Liver (tissue), 9 donors: ENCODE results near the gene CNOT10. TPM values are rescaled to one million over a fixed set of nuclear protein-coding genes. Genes with fewer than 3 reads are reported as not detected.
"Not testable (repeated sequence)": the region's sequence is repeated elsewhere in the genome, so short reads cannot be mapped to it uniquely, and the experiment has no call there.

Experiments used
- DNase-seq: peaks from one replicate; pipeline ENCODE4 v3.0.0-alpha.2; 2017; ENCODE audit warnings: low spot score
- H3K27ac ChIP-seq, 2 donors: one replicate each; pipeline ENCODE4 v1.7.0; 2013; ENCODE audit warnings: inconsistent platforms in 2 of 2, low read length in 2 of 2, control low read depth in 1 of 2, low read depth in 1 of 2, mild to moderate bottlenecking in 1 of 2
- H3K27me3 ChIP-seq, 4 donors: one replicate each; pipeline versions ENCODE4 v1.6.1 to v1.7.0; 2013; ENCODE audit warnings: low read length in 3 of 4, inconsistent platforms in 1 of 4, mild to moderate bottlenecking in 1 of 4, moderate library complexity in 1 of 4; ENCODE audit not compliant: control insufficient read depth in 4 of 4, insufficient read depth in 4 of 4
- H3K36me3 ChIP-seq, 4 donors: one replicate each; pipeline versions ENCODE4 v1.6.1 to v1.7.0; 2013; ENCODE audit warnings: low read length in 3 of 4, mild to moderate bottlenecking in 3 of 4, low read depth in 1 of 4, moderate library complexity in 1 of 4; ENCODE audit not compliant: control insufficient read depth in 4 of 4, insufficient read depth in 3 of 4
- H3K4me1 ChIP-seq, 4 donors: one replicate each; pipeline versions ENCODE4 v1.6.1 to v1.7.0; 2013; ENCODE audit warnings: low read length in 3 of 4, mild to moderate bottlenecking in 3 of 4, moderate library complexity in 1 of 4; ENCODE audit not compliant: control insufficient read depth in 4 of 4, insufficient read depth in 4 of 4
- H3K4me3 ChIP-seq, 3 donors: one replicate each; pipeline versions ENCODE4 v1.6.1 to v1.7.0; 2013; ENCODE audit warnings: low read length in 3 of 3, control low read depth in 1 of 3, low read depth in 1 of 3, mild to moderate bottlenecking in 1 of 3
- H3K9ac ChIP-seq, 2 donors: one replicate each; pipeline ENCODE4 v1.7.0; 2013; ENCODE audit warnings: low read length in 2 of 2, mild to moderate bottlenecking in 2 of 2, moderate library complexity in 2 of 2, control low read depth in 1 of 2, low read depth in 1 of 2
- H3K9me3 ChIP-seq, 4 donors: one replicate each; pipeline versions ENCODE4 v1.6.1 to v1.7.0; 2013; ENCODE audit warnings: low read length in 3 of 4; ENCODE audit not compliant: control insufficient read depth in 4 of 4
- ATF3 ChIP-seq: IDR thresholded peaks from 2 replicates; pipeline ENCODE4 v1.6.1; 2016; ENCODE audit warnings: antibody characterized with exemption
- EGR1 ChIP-seq, 2 donors: IDR thresholded peaks; 2 replicates each; pipeline ENCODE4 v1.6.1; 2016 to 2018; ENCODE audit warnings: antibody characterized with exemption in 2 of 2, low read depth in 2 of 2
- FOXA2 ChIP-seq: IDR thresholded peaks from 2 replicates; pipeline ENCODE4 v1.6.1; 2016; ENCODE audit warnings: antibody characterized with exemption
- GABPA ChIP-seq, 2 donors: IDR thresholded peaks in 1 of 2; conservative IDR thresholded peaks in 1 of 2; 2 replicates each; pipeline ENCODE4 v1.6.1; 2016; ENCODE audit warnings: antibody characterized with exemption in 2 of 2, mild to moderate bottlenecking in 1 of 2, moderate library complexity in 1 of 2
- HNF4A ChIP-seq, 2 donors: conservative IDR thresholded peaks; 2 replicates each; pipeline ENCODE4 v1.6.1; 2016; ENCODE audit warnings: antibody characterized with exemption in 2 of 2, mild to moderate bottlenecking in 2 of 2
- MAX ChIP-seq: IDR thresholded peaks from 2 replicates; pipeline ENCODE4 v1.6.1; 2016; ENCODE audit warnings: antibody characterized with exemption
- NR2F2 ChIP-seq: IDR thresholded peaks from 2 replicates; pipeline ENCODE4 v1.6.1; 2016; ENCODE audit warnings: antibody characterized with exemption
- RAD21 ChIP-seq, 2 donors: IDR thresholded peaks; 2 replicates each; pipeline ENCODE4 v1.6.1; 2016; ENCODE audit warnings: antibody characterized with exemption in 2 of 2, mild to moderate bottlenecking in 2 of 2
- REST ChIP-seq: IDR thresholded peaks from 2 replicates; pipeline ENCODE4 v1.6.1; 2016; ENCODE audit warnings: antibody characterized with exemption, mild to moderate bottlenecking
- RXRA ChIP-seq, 2 donors: IDR thresholded peaks; 2 replicates each; pipeline ENCODE4 v1.6.1; 2017 to 2018; ENCODE audit warnings: antibody characterized with exemption in 2 of 2, mild to moderate bottlenecking in 1 of 2
- SP1 ChIP-seq: IDR thresholded peaks from 2 replicates; pipeline ENCODE4 v1.6.1; 2018; ENCODE audit warnings: antibody characterized with exemption, mild to moderate bottlenecking
- TAF1 ChIP-seq: conservative IDR thresholded peaks from 2 replicates; pipeline ENCODE4 v1.6.1; 2016; ENCODE audit warnings: antibody characterized with exemption, mild to moderate bottlenecking
- YY1 ChIP-seq: IDR thresholded peaks from 2 replicates; pipeline ENCODE4 v1.6.1; 2016; ENCODE audit warnings: antibody characterized with exemption, mild to moderate bottlenecking
- ZBTB33 ChIP-seq: IDR thresholded peaks from 2 replicates; pipeline ENCODE4 v1.6.1; 2016; ENCODE audit warnings: antibody characterized with exemption
- WGBS: extraction: QIAGEN DNeasy Blood & Tissue Kit; methylation state at CpG from one replicate; pipeline ENCODE4 v1.1.7; 2013; 5-methylcytosine and 5-hydroxymethylcytosine counted together
- polyA plus RNA-seq, 2 donors: library from polyadenylated mRNA; stranded (reverse) in 1 of 2; unstranded in 1 of 2; fragments of 200-250 nt in 1 of 2; fragments of >200 nt in 1 of 2; fragmentation: Nextera tagmentation in 1 of 2; extraction: Ambion mirVana in 1 of 2; gene quantifications; one replicate each; pipeline versions ENCODE4 v1.2.1 to v1.2.3, GENCODE V29; 2013 to 2015
- total RNA-seq, 2 donors: library from RNA; depleted of rRNA; stranded (reverse); fragments of >200 nt; gene quantifications; one replicate each; pipeline ENCODE4 v1.2.3, GENCODE V29; 2014
- donor health status: healthy.
- donor health status: healthy.
- donor health status: healthy.
- donor health status: healthy.
- donor health status: healthy.

The CNOT10 gene
- total and polyA plus RNA-seq, 4 donors = 6.7 to 19.6 (median 11.1) TPM

- no peak for TF ChIP-seq EGR1 (IDR thresholded peaks at IDR 0.05; ENCODE audit: low read depth in 2 of 2)
- TF ChIP-seq ZBTB33 = no peak
- no peak for TF ChIP-seq HNF4A (conservative IDR thresholded peaks at IDR 0.05)
Measured at GRCh38 chr3:32734756-32735155, 49.8 kb downstream of the CNOT10 start (continued).

- 92% methylated on average over 6 of the region's 6 CpGs for WGBS
- H3K27me3 ChIP-seq, H3K4me3 ChIP-seq, H3K4me1 ChIP-seq, H3K9me3 ChIP-seq, DNase-seq, H3K27ac ChIP-seq, H3K36me3 ChIP-seq, H3K9ac ChIP-seq: not testable (repeated sequence)
Measured at GRCh38 chr3:32743470-32743869, 58.5 kb downstream of the CNOT10 start.

GRCh38 chr3:32743934-32744333, 58.9 kb downstream of the CNOT10 start:
- no peaks in the 10 kb centered on the region for H3K27me3 ChIP-seq
- H3K9me3 ChIP-seq = no peaks in the 10 kb centered on the region
- 79% methylated on average over 2 of the region's 2 CpGs for WGBS
- TF ChIP-seq GABPA (IDR thresholded peaks at IDR 0.05 in 1 of 2, conservative IDR thresholded peaks at IDR 0.05 in 1 of 2) = no peak
- TF ChIP-seq RAD21 (IDR thresholded peaks at IDR 0.05) = no peak
- no peak for TF ChIP-seq HNF4A (conservative IDR thresholded peaks at IDR 0.05)
- TF ChIP-seq TAF1 = no peak
- no peak for TF ChIP-seq REST
- TF ChIP-seq ATF3 = no peak
- TF ChIP-seq NR2F2 = no peak
- TF ChIP-seq SP1 = no peak
- no peak for TF ChIP-seq RXRA (IDR thresholded peaks at IDR 0.05)
- DNase-seq = no peak
- peaks cover 2 to 8% (median 6%) of the 10 kb centered on the region in 4 donors for H3K36me3 ChIP-seq
- H3K27ac ChIP-seq = no peak overlapping the region
- no peaks in the 10 kb centered on the region for H3K4me1 ChIP-seq
- H3K4me3 ChIP-seq = no peak overlapping the region
- no peak overlapping the region for H3K9ac ChIP-seq

GRCh38 chr3:32751377-32751776, 66.4 kb downstream of the CNOT10 start:
- no peaks in the 10 kb centered on the region for H3K9me3 ChIP-seq
- H3K27me3 ChIP-seq = no peaks in the 10 kb centered on the region
- no peaks in the 10 kb centered on the region for H3K4me1 ChIP-seq
- DNase-seq = no peak
- H3K9ac ChIP-seq = no peak overlapping the region
- no peak overlapping the region for H3K27ac ChIP-seq
- whole genome bisulfite sequencing = 94% methylated on average over 1 of the region's 1 CpG
- no peak overlapping the region for H3K4me3 ChIP-seq
- TF ChIP-seq EGR1 (IDR thresholded peaks at IDR 0.05; ENCODE audit: low read depth in 2 of 2) (no peak), SP1 (no peak), GABPA (IDR thresholded peaks at IDR 0.05 in 1 of 2, conservative IDR thresholded peaks at IDR 0.05 in 1 of 2) (no peak), RXRA (IDR thresholded peaks at IDR 0.05) (no peak), YY1 (no peak), MAX (no peak), REST (no peak), FOXA2 (no peak), TAF1 (no peak)
- H3K36me3 ChIP-seq = peaks cover 0 to 4% (median 2%) of the 10 kb centered on the region in 4 donors
